ENCODE measurements around the gene L1CAM.
A peak's percentile ranks its signal among the peaks of the same experiment; 100 is the strongest.

L1CAM gene

DNA sequence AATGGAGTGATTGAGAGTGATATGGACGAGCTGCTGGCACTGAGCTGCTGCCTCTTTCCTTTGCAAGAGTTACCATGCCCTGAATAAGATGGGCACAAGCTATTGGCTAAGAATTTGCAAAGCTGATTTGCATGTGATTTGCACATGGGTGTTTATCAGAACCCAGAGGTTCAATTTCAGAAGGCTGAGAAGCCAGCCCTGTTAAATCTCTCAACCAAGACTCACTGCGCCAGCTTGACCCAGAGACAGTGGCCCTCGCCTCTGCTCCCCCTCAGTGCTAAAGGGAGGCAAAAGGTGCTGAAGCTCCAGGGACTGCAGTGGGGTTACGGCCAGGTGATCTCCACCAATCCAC is 39.4 kb upstream of the L1CAM start:
- DNase-seq = no peak
- in situ Hi-C loops (cut with MboI; ENCODE audit: low pct_unique_long_range_greater_than_20kb, low sequenced_read_pairs) = no loop called here

DNA sequence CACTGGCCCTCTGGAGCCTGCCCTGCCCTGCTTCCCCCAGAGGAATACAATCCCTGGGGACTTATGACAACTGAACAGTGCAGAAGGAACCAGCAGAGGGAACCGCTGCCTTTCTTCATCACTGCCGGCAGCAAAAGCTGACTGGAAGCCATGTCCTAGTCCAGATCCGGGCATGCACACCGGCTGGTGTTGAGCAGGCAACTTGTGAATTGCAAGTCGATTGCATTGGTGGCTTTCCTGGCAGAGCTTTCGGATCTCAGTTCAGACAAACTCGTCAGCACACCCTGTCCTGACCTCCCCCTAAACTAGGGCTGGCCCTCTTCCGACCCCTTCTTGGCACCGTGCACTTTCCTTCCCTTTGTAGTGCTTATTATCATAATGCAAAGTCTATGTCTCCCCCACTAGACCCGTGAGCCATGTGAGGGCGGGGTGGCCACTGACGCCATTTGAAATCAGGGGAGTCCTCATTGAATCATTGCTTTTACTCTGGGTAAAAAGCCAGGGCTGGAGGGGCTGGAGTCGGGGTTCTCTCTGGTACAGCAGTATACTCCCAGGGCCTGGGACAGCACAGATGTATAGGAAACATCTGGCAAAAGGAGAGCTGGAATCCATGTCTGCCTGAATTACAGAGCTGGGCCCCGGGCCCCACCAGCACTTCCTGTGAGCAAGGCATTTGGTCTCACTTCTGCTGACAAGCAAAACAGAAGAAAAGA is 38.3 kb upstream of the L1CAM start:
- peak; percentile 78 for DNase-seq
- in situ Hi-C loops (cut with MboI; ENCODE audit: low pct_unique_long_range_greater_than_20kb, low sequenced_read_pairs) = no loop called here

- no peak for DNase-seq
Measured at GRCh38 chrX:153922932-153923857, 37.2 kb upstream of the L1CAM start.

GRCh38 chrX:153921511-153922446 is 35.8 kb upstream of the L1CAM start:
- peak; percentile 67 for DNase-seq
- in situ Hi-C loops (cut with MboI; ENCODE audit: low pct_unique_long_range_greater_than_20kb, low sequenced_read_pairs) = no loop called here

More at GRCh38 chrX:153922932-153923857, 37.2 kb upstream of the L1CAM start:
- in situ Hi-C loops (cut with MboI; ENCODE audit: low pct_unique_long_range_greater_than_20kb, low sequenced_read_pairs) = no loop called here

- in situ Hi-C loops (cut with MboI; ENCODE audit: low pct_unique_long_range_greater_than_20kb, low sequenced_read_pairs) = no loop called here
- no peak for DNase-seq
Measured at GRCh38 chrX:153921070-153921469, 35.1 kb upstream of the L1CAM start.

GRCh38 chrX:153920546-153920945 is 34.6 kb upstream of the L1CAM start:
- in situ Hi-C loops (cut with MboI; ENCODE audit: low pct_unique_long_range_greater_than_20kb, low sequenced_read_pairs) = no loop called here
- DNase-seq = no peak

DNA sequence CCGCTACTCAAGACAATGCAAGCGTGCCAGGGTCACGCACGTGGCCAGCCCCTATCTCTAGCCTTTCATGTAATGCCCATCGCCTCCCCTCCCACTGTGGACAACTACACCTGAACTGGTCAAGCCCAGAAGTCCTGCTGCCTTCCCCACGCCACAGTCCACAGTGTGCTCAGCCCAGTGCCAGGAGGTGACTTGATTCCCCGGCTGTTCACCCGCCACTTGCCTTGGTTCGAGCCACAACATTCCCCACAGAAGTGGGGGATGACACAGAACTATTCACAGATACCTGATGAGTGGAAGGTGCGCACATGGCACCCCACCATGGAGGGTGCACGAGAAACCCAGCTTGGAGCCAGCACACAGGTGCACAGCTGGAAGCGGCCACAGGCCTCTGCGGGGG is 33.3 kb upstream of the L1CAM start:
- no peak for DNase-seq
- in situ Hi-C loops (cut with MboI; ENCODE audit: low pct_unique_long_range_greater_than_20kb, low sequenced_read_pairs) = no loop called here

DNA sequence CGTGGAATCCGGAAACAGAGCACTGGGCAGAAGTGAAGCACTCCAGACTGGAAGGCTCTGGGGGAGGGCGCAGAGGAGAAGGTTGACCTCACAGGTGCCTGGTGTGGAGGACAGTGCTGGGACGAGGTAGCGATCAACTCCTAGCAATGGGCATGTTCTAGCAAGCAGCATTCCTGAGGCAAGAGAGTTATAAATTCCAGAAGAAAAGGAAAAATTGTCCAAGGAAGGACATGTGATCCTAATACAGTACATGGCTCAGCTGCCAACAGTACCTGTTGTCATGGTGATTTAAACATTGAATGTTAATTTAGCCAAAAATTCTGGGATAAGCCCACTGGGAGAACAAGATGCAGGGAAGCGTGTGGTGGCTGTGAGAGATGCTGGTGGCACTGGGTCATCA is 31.9 kb upstream of the L1CAM start:
- no peak for DNase-seq
- in situ Hi-C loops (cut with MboI; ENCODE audit: low pct_unique_long_range_greater_than_20kb, low sequenced_read_pairs) = no loop called here

DNA sequence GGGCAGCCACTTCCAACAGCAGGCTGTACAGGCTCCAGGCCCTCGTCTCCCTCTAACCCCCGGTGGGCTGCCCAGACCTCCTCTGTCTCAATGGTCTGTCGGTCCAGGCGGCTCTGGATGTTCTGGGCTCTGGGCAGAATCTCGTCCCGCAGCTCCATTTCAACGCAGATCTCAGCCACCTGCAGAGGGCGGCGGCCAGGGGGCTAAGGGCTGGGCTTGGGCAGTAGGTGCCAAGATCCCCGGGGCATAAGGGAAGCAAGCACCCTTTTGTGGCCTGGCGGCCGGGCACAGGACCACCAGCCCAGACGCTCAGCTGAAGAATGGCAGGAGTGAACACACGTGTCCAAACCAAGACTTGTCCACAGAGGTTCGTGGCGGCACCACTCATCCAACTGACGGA is 27.7 kb upstream of the L1CAM start:
- in situ Hi-C loops (cut with MboI; ENCODE audit: low pct_unique_long_range_greater_than_20kb, low sequenced_read_pairs) = no loop called here
- DNase-seq = no peak

DNA sequence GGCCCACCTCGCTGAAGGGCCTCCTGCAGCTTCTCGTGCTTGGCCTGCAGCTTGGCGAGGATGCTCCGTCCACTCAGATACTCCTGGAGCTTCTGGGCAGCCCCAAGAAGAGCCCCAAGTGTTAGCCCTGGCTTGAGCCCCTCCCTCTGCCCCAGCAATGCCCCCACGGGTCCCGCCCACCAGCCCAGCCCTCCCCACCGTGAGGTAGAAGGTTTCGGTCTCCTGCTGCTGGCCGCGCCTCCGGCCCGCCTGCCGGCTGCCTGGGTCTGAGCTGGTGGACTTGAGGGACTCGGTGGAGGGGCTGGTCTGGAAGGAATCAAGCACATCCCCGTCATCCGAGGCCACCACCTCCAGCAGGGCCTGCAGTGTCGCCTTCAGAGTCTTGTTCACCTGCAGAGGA is 27.2 kb upstream of the L1CAM start:
- DNase-seq = no peak
- in situ Hi-C loops (cut with MboI; ENCODE audit: low pct_unique_long_range_greater_than_20kb, low sequenced_read_pairs) = no loop called here

DNA sequence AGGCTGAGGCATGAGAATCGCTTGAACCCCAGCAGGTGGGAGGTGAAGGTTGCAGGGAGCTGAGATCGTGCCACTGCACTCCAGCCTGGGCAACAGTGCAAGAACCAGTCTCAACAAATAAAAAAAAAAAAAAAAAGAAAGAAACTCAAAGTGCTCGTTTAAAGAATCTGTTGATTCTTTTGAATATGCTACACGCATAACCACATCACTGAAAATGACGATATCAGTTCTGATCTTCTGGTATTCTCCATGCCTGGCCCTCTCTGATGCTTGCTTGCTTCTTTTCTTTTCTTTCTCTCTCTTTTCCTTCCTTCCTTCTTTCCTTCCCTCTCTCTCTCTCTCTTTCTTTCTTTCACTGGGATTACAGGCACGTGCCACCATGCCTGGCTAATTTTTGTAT is 25.8 kb upstream of the L1CAM start:
- in situ Hi-C loops (cut with MboI; ENCODE audit: low pct_unique_long_range_greater_than_20kb, low sequenced_read_pairs) = no loop called here
- DNase-seq = no peak

GRCh38 chrX:153910446-153910845 is 24.5 kb upstream of the L1CAM start:
- no peak for DNase-seq
- in situ Hi-C loops (cut with MboI; ENCODE audit: low pct_unique_long_range_greater_than_20kb, low sequenced_read_pairs) = no loop called here

GRCh38 chrX:153909980-153910360 is 24.0 kb upstream of the L1CAM start:
- in situ Hi-C loops (cut with MboI; ENCODE audit: low pct_unique_long_range_greater_than_20kb, low sequenced_read_pairs) = no loop called here
- no peak for DNase-seq

GRCh38 chrX:153909024-153909979 is 23.3 kb upstream of the L1CAM start:
- peak; percentile 35 for DNase-seq
- in situ Hi-C loops (cut with MboI; ENCODE audit: low pct_unique_long_range_greater_than_20kb, low sequenced_read_pairs) = no loop called here

- no peak for DNase-seq
- in situ Hi-C loops (cut with MboI; ENCODE audit: low pct_unique_long_range_greater_than_20kb, low sequenced_read_pairs) = no loop called here
Measured at GRCh38 chrX:153908219-153908860, 22.4 kb upstream of the L1CAM start.

- no peak for DNase-seq
- in situ Hi-C loops (cut with MboI; ENCODE audit: low pct_unique_long_range_greater_than_20kb, low sequenced_read_pairs) = no loop called here
Measured at GRCh38 chrX:153907456-153907855, 21.5 kb upstream of the L1CAM start.

DNA sequence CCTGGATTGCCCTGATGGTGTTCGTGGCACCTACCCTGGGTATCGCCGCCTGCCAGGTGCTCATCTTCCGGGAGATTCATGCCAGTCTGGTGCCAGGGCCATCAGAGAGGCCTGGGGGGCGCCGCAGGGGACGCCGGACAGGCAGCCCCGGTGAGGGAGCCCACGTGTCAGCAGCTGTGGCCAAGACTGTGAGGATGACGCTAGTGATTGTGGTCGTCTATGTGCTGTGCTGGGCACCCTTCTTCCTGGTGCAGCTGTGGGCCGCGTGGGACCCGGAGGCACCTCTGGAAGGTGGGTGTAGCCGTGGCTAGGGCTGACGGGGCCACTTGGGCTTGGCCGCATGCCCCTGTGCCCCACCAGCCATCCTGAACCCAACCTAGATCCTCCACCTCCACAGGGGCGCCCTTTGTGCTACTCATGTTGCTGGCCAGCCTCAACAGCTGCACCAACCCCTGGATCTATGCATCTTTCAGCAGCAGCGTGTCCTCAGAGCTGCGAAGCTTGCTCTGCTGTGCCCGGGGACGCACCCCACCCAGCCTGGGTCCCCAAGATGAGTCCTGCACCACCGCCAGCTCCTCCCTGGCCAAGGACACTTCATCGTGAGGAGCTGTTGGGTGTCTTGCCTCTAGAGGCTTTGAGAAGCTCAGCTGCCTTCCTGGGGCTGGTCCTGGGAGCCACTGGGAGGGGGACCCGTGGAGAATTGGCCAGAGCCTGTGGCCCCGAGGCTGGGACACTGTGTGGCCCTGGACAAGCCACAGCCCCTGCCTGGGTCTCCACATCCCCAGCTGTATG is 20.3 kb upstream of the L1CAM start:
- DNase-seq = no peak
- in situ Hi-C loops (cut with MboI; ENCODE audit: low pct_unique_long_range_greater_than_20kb, low sequenced_read_pairs) = no loop called here

Data from KBM-7 (cell line).